Cerebellar cortex (tissue), 1 donor: ENCODE measurements around the gene KANSL1.
"Not testable (repeated sequence)": the region's sequence is repeated elsewhere in the genome, so short reads cannot be mapped to it uniquely, and the experiment has no call there.

Source experiments
- DNase-seq: peaks from one replicate; pipeline ENCODE4 v3.0.0-alpha.2; 2015; ENCODE audit warnings: low spot score

The KANSL1 gene

GRCh38 chr17:46023783-46024388 is 169.3 kb downstream of the KANSL1 start:
- no peak for DNase-seq

- not testable (repeated sequence) for DNase-seq
Observed at GRCh38 chr17:46023366-46023765, 169.9 kb downstream of the KANSL1 start.

- no peak for DNase-seq
Observed at GRCh38 chr17:46020998-46021397, 172.2 kb downstream of the KANSL1 start.

- DNase-seq = no peak
Observed at GRCh38 chr17:46020023-46020761, 173.0 kb downstream of the KANSL1 start.

- DNase-seq = not testable (repeated sequence)
Observed at GRCh38 chr17:46019408-46019925, 173.8 kb downstream of the KANSL1 start.

GRCh38 chr17:46013502-46014165 is 179.6 kb downstream of the KANSL1 start:
- no peak for DNase-seq

GRCh38 chr17:46013127-46013501 is 180.1 kb downstream of the KANSL1 start:
- no peak for DNase-seq

GRCh38 chr17:46012506-46013079 is 180.6 kb downstream of the KANSL1 start:
- no peak for DNase-seq

GRCh38 chr17:46011711-46012505 is 181.3 kb downstream of the KANSL1 start:
- no peak for DNase-seq

- no peak for DNase-seq
Observed at GRCh38 chr17:46010597-46011186, 182.5 kb downstream of the KANSL1 start.

- DNase-seq = no peak
Observed at GRCh38 chr17:46009681-46010596, 183.3 kb downstream of the KANSL1 start.

GRCh38 chr17:46008591-46008990 is 184.6 kb downstream of the KANSL1 start:
- no peak for DNase-seq

- DNase-seq = no peak
Observed at GRCh38 chr17:46007461-46007965, 185.7 kb downstream of the KANSL1 start.

GRCh38 chr17:46006082-46006481 is 187.1 kb downstream of the KANSL1 start:
- DNase-seq = not testable (repeated sequence)

GRCh38 chr17:46003907-46004748 is 189.1 kb downstream of the KANSL1 start:
- DNase-seq = peak; percentile 63

GRCh38 chr17:46002973-46003316 is 190.3 kb downstream of the KANSL1 start:
- DNase-seq = no peak

- DNase-seq = peak; percentile 89
Observed at GRCh38 chr17:46002311-46002972, 190.8 kb downstream of the KANSL1 start.
